Fibroblast of villous mesenchyme (primary cell): ENCODE results near the gene POU2F3. TPM values are rescaled to one million over a fixed set of nuclear protein-coding genes. Genes with fewer than 3 reads are reported as not detected.

Experiments used
- DNase-seq: peaks from one replicate; pipeline ENCODE4 v3.0.0-alpha.2; 2010; ENCODE audit warnings: low read depth
- H3K4me3 ChIP-seq: 2 replicates; pipeline ENCODE4 v1.5.1; 2011; ENCODE audit warnings: low read depth, mild to moderate bottlenecking, low read length
- CTCF ChIP-seq: IDR thresholded peaks from 2 replicates; pipeline ENCODE4 v1.5.1; 2012; ENCODE audit warnings: low read depth, mild to moderate bottlenecking, low read length; ENCODE audit not compliant: insufficient read depth
- total RNA-seq: library from RNA; depleted of rRNA; stranded (reverse); fragments of >200 nt; gene quantifications from 2 replicates; pipeline ENCODE4 v1.2.3, GENCODE V29; 2012

Gene POU2F3
- total RNA-seq, 1 donor: under 0.01 TPM

- DNase-seq: peak; percentile 99
- peak within 1 kb of the TSS; percentile 96 for H3K4me3 ChIP-seq
- peak; percentile 21 for TF ChIP-seq CTCF
Observed at GRCh38 chr11:120335908-120336640, 96.1 kb downstream of the POU2F3 start, which contains the start of gene ARHGEF12. ARHGEF12 (plus strand) TSS chr11:120336413; CDS start chr11:120337244, 831 bp downstream.

GRCh38 chr11:120336641-120337354 is 96.9 kb downstream of the POU2F3 start:
- no peak for TF ChIP-seq CTCF
- DNase-seq: peak; percentile 31

GRCh38 chr11:120337355-120338106 is 97.6 kb downstream of the POU2F3 start:
- peak overlapping the region; percentile 96 for H3K4me3 ChIP-seq
- TF ChIP-seq CTCF: no peak
- peak; percentile 43 for DNase-seq

More at GRCh38 chr11:120336641-120337354, 96.9 kb downstream of the POU2F3 start:
- peak overlapping the region; percentile 96 for H3K4me3 ChIP-seq

GRCh38 chr11:120338107-120338933 is 98.4 kb downstream of the POU2F3 start:
- no peak for TF ChIP-seq CTCF
- H3K4me3 ChIP-seq: peak overlapping the region; percentile 96
- DNase-seq: peak; percentile 55

- TF ChIP-seq CTCF: no peak
- peak overlapping the region; percentile 96 for H3K4me3 ChIP-seq
- peak; percentile 73 for DNase-seq
Observed at GRCh38 chr11:120339394-120339890, 99.5 kb downstream of the POU2F3 start.

- DNase-seq: peak; percentile 52
- no peak overlapping the region for H3K4me3 ChIP-seq
- TF ChIP-seq CTCF: no peak
Observed at GRCh38 chr11:120340529-120340928, 100.6 kb downstream of the POU2F3 start.
